Camera-type eye (tissue), 1 donor: ENCODE results near the gene MPRIP. TPM values are rescaled to one million over a fixed set of nuclear protein-coding genes. Genes with fewer than 3 reads are reported as not detected.

Experiments
- total RNA-seq: library from RNA; depleted of rRNA; stranded (reverse); fragments of >200 nt; gene quantifications from one replicate; pipeline ENCODE4 v1.2.3, GENCODE V29; 2014

The MPRIP gene
- total RNA-seq, result 174 TPM

GRCh38 chr17:17042384-17042736 lies at the start of gene MPRIP:
Gene MPRIP (plus strand): TSS chr17:17042457. CDS start chr17:17042849, 392 bp downstream.

GRCh38 chr17:17206124-17206912 lies 164.1 kb downstream of the MPRIP start, which contains the start of gene PLD6:
Gene PLD6 (minus strand): TSS chr17:17206333. CDS start chr17:17206286, 47 bp downstream.

GRCh38 chr17:17237026-17237799 lies 195.0 kb downstream of the MPRIP start, which contains the start of gene FLCN:
Gene FLCN (minus strand): TSS chr17:17237168. CDS start chr17:17228137, 9,031 bp downstream.

Other genes starting within 250 kb of the MPRIP start
- not detected for gene TNFRSF13B, start 70.3 kb upstream of the MPRIP start, total RNA-seq
- 10.2 TPM for gene PLD6, start 163.9 kb downstream of the MPRIP start, total RNA-seq
- 97.0 TPM for gene FLCN, start 194.7 kb downstream of the MPRIP start, total RNA-seq
- 77.8 TPM for gene COPS3, start 238.8 kb downstream of the MPRIP start, total RNA-seq